B cell (primary cell): ENCODE measurements around the gene LHX4. TPM values are rescaled to one million over a fixed set of nuclear protein-coding genes. Genes with fewer than 3 reads are reported as not detected.

ENCODE experiments used
- ATAC-seq: fragments of 200-7000 bp; cut with Tn5 transposase; one replicate; pipeline ENCODE4 v1.10.0; 2021; ENCODE audit warnings: low read depth, mild to moderate bottlenecking, moderate number of reproducible peaks, moderate library complexity
- CTCF ChIA-PET: fragments of 350-600 bp; sonication (Branson Sonifier 250); formaldehyde crosslinking; loops from one replicate; lab custom pipeline; 2021; ENCODE audit warnings: antibody characterized with exemption, inconsistent platforms; lab: Charles Lee
- POLR2A ChIA-PET: fragments of 350-600 bp; sonication (Branson Sonifier 250); formaldehyde crosslinking; loops from one replicate; lab custom pipeline; 2021; ENCODE audit warnings: antibody characterized with exemption; lab: Charles Lee
- DNase-seq: peaks from one replicate; pipeline ENCODE4 v3.0.0; 2013
- H2AFZ ChIP-seq: 2 replicates; pipeline ENCODE4 v1.6.1; 2012; ENCODE audit warnings: mild to moderate bottlenecking, low read depth, low read length; ENCODE audit not compliant: insufficient read depth, poor library complexity, severe bottlenecking
- H3K27ac ChIP-seq, 2 donors: 1 replicate in 1 of 2; 2 replicates in 1 of 2; pipeline ENCODE4 v1.5.1; 2012 to 2013; ENCODE audit warnings: low read length in 2 of 2, mild to moderate bottlenecking in 2 of 2, moderate library complexity in 1 of 2
- H3K27me3 ChIP-seq, 4 experiments: fragments of 200-600 bp in 1 of 4; sonication (generic) in 1 of 4; replicated peaks in 1 of 4; 1 replicate in 2 of 4; 2 replicates in 2 of 4; pipeline versions ENCODE4 v1.6.1 to v1.7.0; 2013 to 2016; ENCODE audit warnings: low read length in 3 of 4, mild to moderate bottlenecking in 2 of 4, mixed read lengths in 1 of 4, moderate library complexity in 1 of 4; ENCODE audit not compliant: insufficient read depth in 4 of 4, control insufficient read depth in 3 of 4; ENCODE audit errors: control extremely low read depth in 1 of 4
- H3K36me3 ChIP-seq, 2 experiments: replicated peaks in 1 of 2; 1 replicate in 1 of 2; 2 replicates in 1 of 2; pipeline versions ENCODE4 v1.6.1 to v1.7.1; 2013; ENCODE audit warnings: low read length in 1 of 2; ENCODE audit not compliant: insufficient read depth in 2 of 2, control insufficient read depth in 1 of 2; ENCODE audit errors: control extremely low read depth in 1 of 2, extremely low read depth in 1 of 2
- H3K4me1 ChIP-seq, 2 donors: fragments of 200-600 bp in 1 of 2; sonication (generic) in 1 of 2; 1 replicate in 1 of 2; 2 replicates in 1 of 2; pipeline versions ENCODE4 v1.5.1 to v1.6.1; 2013 to 2017; ENCODE audit warnings: low read length in 2 of 2; ENCODE audit not compliant: control insufficient read depth in 2 of 2, insufficient read depth in 2 of 2
- H3K4me2 ChIP-seq: replicated peaks from 2 replicates; pipeline ENCODE3; 2012; ENCODE audit warnings: mild to moderate bottlenecking, low read depth, low read length; ENCODE audit not compliant: poor library complexity, severe bottlenecking
- H3K4me3 ChIP-seq, 5 experiments: fragments of 200-600 bp in 1 of 5; sonication (generic) in 1 of 5; 1 replicate in 3 of 5; 2 replicates in 2 of 5; pipeline versions ENCODE4 v1.5.1 to v1.7.0; 2011 to 2016; ENCODE audit warnings: low read length in 4 of 5, mild to moderate bottlenecking in 4 of 5, low read depth in 2 of 5, control low read depth in 1 of 5, moderate library complexity in 1 of 5; ENCODE audit not compliant: insufficient read depth in 1 of 5; ENCODE audit errors: control extremely low read depth in 1 of 5, extremely low read depth in 1 of 5
- H3K79me2 ChIP-seq: fragments of 200-600 bp; sonication (generic); one replicate; pipeline ENCODE4 v1.6.0; 2016; ENCODE audit warnings: low read length; ENCODE audit not compliant: control insufficient read depth, insufficient read depth
- H3K9ac ChIP-seq: fragments of 200-600 bp; sonication (generic); 2 replicates; pipeline ENCODE4 v1.6.1; 2017; ENCODE audit warnings: mild to moderate bottlenecking, low read length, moderate library complexity
- H3K9me3 ChIP-seq, 3 donors: one replicate each; pipeline versions ENCODE4 v1.6.1 to v1.7.1; 2013; ENCODE audit warnings: low read length in 2 of 3; ENCODE audit not compliant: control insufficient read depth in 2 of 3, insufficient read depth in 1 of 3; ENCODE audit errors: control extremely low read depth in 1 of 3
- H4K20me1 ChIP-seq: 2 replicates; pipeline ENCODE4 v1.6.0; 2012; ENCODE audit warnings: mild to moderate bottlenecking, low read length; ENCODE audit not compliant: insufficient read depth, control insufficient read depth, poor library complexity, severe bottlenecking
- H3K27ac Mint-ChIP-seq: one replicate; pipeline ENCODE4 v1.8.0; 2021; ENCODE audit warnings: mixed read lengths
- H3K27me3 Mint-ChIP-seq: one replicate; pipeline ENCODE4 v1.8.0; 2021; ENCODE audit warnings: mixed read lengths
- H3K4me1 Mint-ChIP-seq: one replicate; pipeline ENCODE4 v1.8.0; 2021; ENCODE audit warnings: mixed read lengths
- H3K4me3 Mint-ChIP-seq: one replicate; pipeline ENCODE4 v1.8.0; 2021; ENCODE audit warnings: mixed read lengths
- H3K9me3 Mint-ChIP-seq: one replicate; pipeline ENCODE4 v1.8.0; 2022; ENCODE audit warnings: mixed read lengths; ENCODE audit not compliant: insufficient read depth
- CTCF ChIP-seq: fragments of 200-600 bp; IDR thresholded peaks from one replicate; pipeline ENCODE4 v1.8.0; 2022; ENCODE audit warnings: antibody characterized with exemption, mild to moderate bottlenecking
- EZH2 ChIP-seq: IDR thresholded peaks from 2 replicates; pipeline ENCODE4 v1.6.1; 2012; ENCODE audit warnings: borderline replicate concordance, low read depth, mild to moderate bottlenecking, moderate library complexity, low read length; ENCODE audit not compliant: insufficient read depth, poor library complexity, severe bottlenecking
- WGBS: methylation state at CpG from one replicate; pipeline ENCODE4 v1.1.5; 2013; ENCODE audit warnings: missing lambda C conversion rate; ENCODE audit not compliant: insufficient coverage; 5-methylcytosine and 5-hydroxymethylcytosine counted together
- intact Hi-C: fragments of 100-400 bp; cut with micrococcal nuclease; formaldehyde crosslinking; loops from one replicate; pipeline ENCODE4 v1.10.0; 2022
- polyA plus RNA-seq: library from polyadenylated mRNA; depleted of rRNA; stranded (reverse); fragments of >200 nt; gene quantifications from 2 replicates; pipeline ENCODE4 v1.2.3, GENCODE V29; 2012
- total RNA-seq, 2 donors: library from RNA; stranded (reverse); fragments of 120-200 nt in 1 of 2; gene quantifications; 1 replicate in 1 of 2; 2 replicates in 1 of 2; pipeline versions ENCODE4 v1.2.3 to v1.2.4, GENCODE V29; 2013 to 2022

LHX4 gene
- total and polyA plus RNA-seq, 2 donors (not counting 1 experiment from before 2014, with no cell fraction given) = not detected

GRCh38 chr1:180252638-180253536 is 22.8 kb downstream of the LHX4 start:
- CTCF ChIA-PET = interaction anchor here (0.7 to 1.6 kb wide), 7 partner anchors 9 to 233 kb away, joined by 3 to 17 read pairs (median 4); no protein-coding TSS in a partner anchor
- Histone ChIP-seq H3K9ac (no peak overlapping the region), H3K9me3 (no peaks in the 10 kb centered on the region), H3K4me3 (no peak overlapping the region), H2AFZ (no peak overlapping the region), H3K27me3 (peaks cover 0 to 27% (median 0%) of the 10 kb centered on the region in 4 experiments), H3K27ac (no peak overlapping the region), H3K36me3 (no peaks in the 10 kb centered on the region), H3K4me2 (no peak overlapping the region), H3K79me2 (no peaks in the 10 kb centered on the region), H4K20me1 (no peaks in the 10 kb centered on the region), H3K4me1 (no peaks in the 10 kb centered on the region)
- no peaks in the 10 kb centered on the region for H3K4me1 Mint-ChIP-seq
- peaks cover 55% of the 10 kb centered on the region for H3K27me3 Mint-ChIP-seq
- intact Hi-C loops = no loop called here
- no peak overlapping the region for H3K4me3 Mint-ChIP-seq
- WGBS = 66% methylated on average over 12 of the region's 12 CpGs
- peak; percentile 62 for TF ChIP-seq CTCF
- no peak for TF ChIP-seq EZH2
- POLR2A ChIA-PET = no interaction called here
- peak; percentile 50 for DNase-seq
- no peak for ATAC-seq
- no peak overlapping the region for H3K27ac Mint-ChIP-seq
- no peaks in the 10 kb centered on the region for H3K9me3 Mint-ChIP-seq
